ENCODE data around the gene MRPS35.

The MRPS35 gene

GRCh38 chr12:27794818-27795584 is 84.4 kb downstream of the MRPS35 start:
- H3K4me3 ChIP-seq (ENCODE audit: low read depth, low read length): no peak overlapping the region
- peaks cover 76% of the 10 kb centered on the region for H3K36me3 ChIP-seq (ENCODE audit: control insufficient read depth, insufficient read depth, low read length)

DNA sequence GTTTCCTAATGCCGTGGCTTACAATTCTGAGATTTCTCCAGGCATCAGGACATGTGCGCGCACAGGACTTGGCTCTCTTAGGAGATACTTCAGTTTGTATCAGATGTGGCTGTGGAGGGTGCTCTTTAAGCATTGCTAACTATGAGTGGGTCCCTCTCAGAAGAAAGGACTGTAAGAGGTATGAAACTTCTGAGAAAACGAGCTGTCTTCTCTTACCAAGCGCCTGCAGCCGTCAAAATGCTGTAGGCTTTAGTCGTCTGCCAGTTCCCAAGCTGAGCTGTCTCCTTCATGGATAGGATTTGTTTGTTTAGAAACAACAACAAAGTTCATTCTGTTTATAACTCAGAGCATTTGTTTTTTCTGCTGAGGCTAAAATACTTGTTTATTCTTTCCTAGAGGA is 85.5 kb downstream of the MRPS35 start:
- no peaks in the 10 kb centered on the region for H3K4me1 ChIP-seq (ENCODE audit: control insufficient read depth, insufficient read depth, low read length)
- no peak overlapping the region for H3K27ac ChIP-seq (ENCODE audit: low read depth, low read length)
- no peak overlapping the region for H3K4me3 ChIP-seq (ENCODE audit: low read depth, low read length)
- H3K9ac ChIP-seq (ENCODE audit: low read length): no peak overlapping the region
- H3K9me3 ChIP-seq (ENCODE audit: control insufficient read depth, insufficient read depth, low read depth, low read length): no peaks in the 10 kb centered on the region
- peaks cover 75% of the 10 kb centered on the region for H3K36me3 ChIP-seq (ENCODE audit: control insufficient read depth, insufficient read depth, low read length)
- H3K27me3 ChIP-seq (ENCODE audit: control insufficient read depth, insufficient read depth, low read length): no peaks in the 10 kb centered on the region

More at GRCh38 chr12:27794818-27795584, 84.4 kb downstream of the MRPS35 start:
- Histone ChIP-seq H3K27ac (ENCODE audit: low read depth, low read length) (no peak overlapping the region), H3K9ac (ENCODE audit: low read length) (no peak overlapping the region), H3K4me1 (ENCODE audit: control insufficient read depth, insufficient read depth, low read length) (no peaks in the 10 kb centered on the region), H3K27me3 (ENCODE audit: control insufficient read depth, insufficient read depth, low read length) (no peaks in the 10 kb centered on the region), H3K9me3 (ENCODE audit: control insufficient read depth, insufficient read depth, low read depth, low read length) (no peaks in the 10 kb centered on the region)

GRCh38 chr12:27797301-27798025 is 86.8 kb downstream of the MRPS35 start:
- Histone ChIP-seq H3K4me1 (ENCODE audit: control insufficient read depth, insufficient read depth, low read length) (no peaks in the 10 kb centered on the region), H3K27ac (ENCODE audit: low read depth, low read length) (no peak overlapping the region), H3K36me3 (ENCODE audit: control insufficient read depth, insufficient read depth, low read length) (peaks cover 70% of the 10 kb centered on the region), H3K4me3 (ENCODE audit: low read depth, low read length) (no peak overlapping the region), H3K9me3 (ENCODE audit: control insufficient read depth, insufficient read depth, low read depth, low read length) (no peaks in the 10 kb centered on the region), H3K27me3 (ENCODE audit: control insufficient read depth, insufficient read depth, low read length) (no peaks in the 10 kb centered on the region), H3K9ac (ENCODE audit: low read length) (no peak overlapping the region)

DNA sequence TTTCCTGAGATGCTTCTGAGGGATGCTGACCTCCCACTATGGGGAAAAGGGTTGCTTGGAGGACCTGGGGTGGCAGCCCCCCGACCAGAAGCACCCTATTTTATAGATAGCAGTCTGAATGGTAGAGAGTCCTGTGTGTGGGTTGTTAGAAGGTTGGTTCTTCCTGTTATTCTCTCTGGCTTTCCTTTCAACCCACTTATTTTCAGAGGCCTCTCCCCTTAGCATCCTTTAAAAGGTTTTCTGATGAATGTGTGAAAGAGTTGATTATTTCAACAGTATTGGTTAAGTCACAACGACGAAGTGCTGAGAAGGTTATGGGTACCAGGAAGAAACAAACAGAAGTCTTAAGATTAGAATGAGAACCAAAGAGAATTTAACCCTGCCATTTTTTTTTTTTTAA is 90.2 kb downstream of the MRPS35 start:
- H3K27me3 ChIP-seq (ENCODE audit: control insufficient read depth, insufficient read depth, low read length): no peaks in the 10 kb centered on the region
- H3K4me1 ChIP-seq (ENCODE audit: control insufficient read depth, insufficient read depth, low read length): no peaks in the 10 kb centered on the region
- H3K4me3 ChIP-seq (ENCODE audit: low read depth, low read length): no peak overlapping the region
- H3K9me3 ChIP-seq (ENCODE audit: control insufficient read depth, insufficient read depth, low read depth, low read length): no peaks in the 10 kb centered on the region
- H3K27ac ChIP-seq (ENCODE audit: low read depth, low read length): no peak overlapping the region
- no peak overlapping the region for H3K9ac ChIP-seq (ENCODE audit: low read length)
- peaks cover 43% of the 10 kb centered on the region for H3K36me3 ChIP-seq (ENCODE audit: control insufficient read depth, insufficient read depth, low read length)

DNA sequence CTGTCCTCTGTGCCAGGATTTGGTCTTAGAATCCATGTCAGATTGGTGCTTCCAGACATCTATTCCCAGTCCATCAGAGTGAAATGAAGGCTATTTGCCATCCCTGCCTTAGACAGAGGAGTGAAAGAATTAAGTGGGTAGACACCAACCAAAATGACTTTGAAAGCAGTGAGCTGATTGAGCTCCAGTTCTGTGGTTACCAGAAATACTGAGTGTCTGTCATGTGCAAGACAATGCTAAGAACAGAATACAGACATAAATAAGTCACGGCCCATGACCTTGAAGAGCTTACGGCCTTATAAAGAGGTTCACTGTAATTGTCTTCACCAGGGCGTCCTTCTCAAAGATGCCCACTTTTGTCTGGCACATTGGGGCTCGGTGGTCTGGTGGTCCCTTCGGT is 91.0 kb downstream of the MRPS35 start:
- no peak overlapping the region for H3K4me3 ChIP-seq (ENCODE audit: low read depth, low read length)
- H3K27ac ChIP-seq (ENCODE audit: low read depth, low read length): no peak overlapping the region
- no peaks in the 10 kb centered on the region for H3K4me1 ChIP-seq (ENCODE audit: control insufficient read depth, insufficient read depth, low read length)
- H3K9ac ChIP-seq (ENCODE audit: low read length): no peak overlapping the region
- H3K9me3 ChIP-seq (ENCODE audit: control insufficient read depth, insufficient read depth, low read depth, low read length): no peaks in the 10 kb centered on the region
- peaks cover 36% of the 10 kb centered on the region for H3K36me3 ChIP-seq (ENCODE audit: control insufficient read depth, insufficient read depth, low read length)
- H3K27me3 ChIP-seq (ENCODE audit: control insufficient read depth, insufficient read depth, low read length): no peaks in the 10 kb centered on the region; the same call in 1 of the 2 replicates

DNA sequence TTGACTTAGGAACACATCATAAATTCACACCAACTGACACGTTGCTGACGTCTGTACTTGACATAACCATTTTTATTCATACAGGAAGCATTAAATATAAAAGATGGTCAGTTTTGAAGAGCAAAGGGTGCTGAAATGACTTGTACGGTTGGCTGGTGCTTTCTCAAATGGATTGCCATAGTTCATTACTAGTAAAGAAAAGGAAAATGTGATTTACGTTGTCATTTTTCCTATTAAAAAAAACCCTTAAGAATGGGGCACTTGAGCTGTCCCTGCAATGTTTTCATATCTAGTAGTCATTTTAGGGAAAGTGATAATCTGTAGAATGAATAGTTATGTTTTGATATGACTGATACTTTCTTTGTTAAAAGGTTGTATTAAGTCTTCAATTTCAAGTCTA is 91.9 kb downstream of the MRPS35 start:
- no peak overlapping the region for H3K4me3 ChIP-seq (ENCODE audit: low read depth, low read length)
- peaks cover 28% of the 10 kb centered on the region for H3K36me3 ChIP-seq (ENCODE audit: control insufficient read depth, insufficient read depth, low read length)

DNA sequence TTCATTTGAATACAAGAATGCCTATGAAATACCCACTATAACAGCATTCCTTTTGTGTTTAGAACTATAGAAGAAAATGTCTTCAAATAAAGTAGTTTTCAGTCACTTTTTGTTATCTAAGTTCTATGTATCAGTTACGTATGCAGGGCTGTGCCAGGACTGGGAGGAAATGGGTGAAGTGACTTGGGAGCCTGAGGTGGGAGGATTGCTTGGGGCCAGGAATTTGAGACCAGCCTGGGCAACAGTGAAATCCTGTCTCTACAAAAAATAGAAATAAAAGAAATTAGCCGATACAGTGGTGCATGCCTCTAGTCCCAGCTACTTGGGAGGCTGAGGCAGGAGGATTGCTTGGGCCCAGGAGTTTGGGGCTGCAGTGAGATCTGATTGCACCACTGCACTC is 92.3 kb downstream of the MRPS35 start:
- no peak overlapping the region for H3K9ac ChIP-seq (ENCODE audit: low read length)
- no peaks in the 10 kb centered on the region for H3K9me3 ChIP-seq (ENCODE audit: control insufficient read depth, insufficient read depth, low read depth, low read length)
- no peaks in the 10 kb centered on the region for H3K4me1 ChIP-seq (ENCODE audit: control insufficient read depth, insufficient read depth, low read length)
- no peak overlapping the region for H3K27ac ChIP-seq (ENCODE audit: low read depth, low read length)
- peaks cover 23% of the 10 kb centered on the region for H3K36me3 ChIP-seq (ENCODE audit: control insufficient read depth, insufficient read depth, low read length)
- H3K27me3 ChIP-seq (ENCODE audit: control insufficient read depth, insufficient read depth, low read length): no peaks in the 10 kb centered on the region; the same call in 1 of the 2 replicates
- H3K4me3 ChIP-seq (ENCODE audit: low read depth, low read length): no peak overlapping the region

More for the DNA sequence above, 91.9 kb downstream of the MRPS35 start:
- Histone ChIP-seq H3K9me3 (ENCODE audit: control insufficient read depth, insufficient read depth, low read depth, low read length) (no peaks in the 10 kb centered on the region), H3K27ac (ENCODE audit: low read depth, low read length) (no peak overlapping the region), H3K27me3 (ENCODE audit: control insufficient read depth, insufficient read depth, low read length) (no peaks in the 10 kb centered on the region; the same call in 1 of the 2 replicates), H3K4me1 (ENCODE audit: control insufficient read depth, insufficient read depth, low read length) (no peaks in the 10 kb centered on the region), H3K9ac (ENCODE audit: low read length) (no peak overlapping the region)

DNA sequence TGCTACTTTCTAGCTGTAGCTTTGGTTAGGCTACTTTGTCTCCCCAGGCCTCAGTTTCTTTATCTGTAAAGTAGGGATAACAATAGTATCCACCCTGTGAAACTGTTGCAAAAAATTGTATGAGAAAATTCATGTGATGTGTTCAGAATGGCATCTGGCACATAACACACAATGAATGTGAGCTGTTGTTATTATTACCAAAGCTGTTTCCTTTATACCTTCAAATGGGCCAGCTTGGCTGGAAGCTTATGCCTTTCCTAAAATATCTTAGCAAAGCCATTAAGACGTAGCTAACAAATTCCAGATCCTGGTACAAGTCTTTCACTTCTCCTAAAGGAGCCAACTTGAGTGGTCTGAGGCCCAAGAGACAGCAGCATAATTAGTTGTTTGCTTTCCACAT is 94.6 kb downstream of the MRPS35 start:
- Histone ChIP-seq H3K4me1 (ENCODE audit: control insufficient read depth, insufficient read depth, low read length) (no peaks in the 10 kb centered on the region), H3K4me3 (ENCODE audit: low read depth, low read length) (no peak overlapping the region), H3K9ac (ENCODE audit: low read length) (no peak overlapping the region), H3K27ac (ENCODE audit: low read depth, low read length) (no peak overlapping the region), H3K9me3 (ENCODE audit: control insufficient read depth, insufficient read depth, low read depth, low read length) (no peaks in the 10 kb centered on the region), H3K27me3 (ENCODE audit: control insufficient read depth, insufficient read depth, low read length) (no peaks in the 10 kb centered on the region; the same call in 1 of the 2 replicates), H3K36me3 (ENCODE audit: control insufficient read depth, insufficient read depth, low read length) (0 out of 2 replicates have a peak, but pooled peaks cover 8% of the 10 kb centered on the region)

Data from HUES6 (cell line).